SK-N-SH (cell line): Measurements from ENCODE around the gene SH2D4B. TPM values are rescaled to one million over a fixed set of nuclear protein-coding genes. Genes with fewer than 3 reads are reported as not detected.
A peak's percentile ranks its signal among the peaks of the same experiment; 100 is the strongest.

Experiments used
- CTCF ChIA-PET: fragments of 300-600, 350-600 bp; formaldehyde crosslinking; extraction: SDS; loops from one replicate; lab custom pipeline; 2021; lab: Yijun Ruan, JAX
- POLR2A ChIA-PET: fragments of 350-600 bp; sonication (Branson Sonifier 250); formaldehyde crosslinking; extraction: SDS; loops from one replicate; lab custom pipeline; 2020; ENCODE audit warnings: antibody characterized with exemption, inconsistent platforms; lab: Yijun Ruan, JAX
- DNase-seq: peaks from one replicate; pipeline ENCODE4 v3.0.0; 2012
- H2AFZ ChIP-seq: fragments of 200-600 bp; sonication (generic); 2 replicates; pipeline ENCODE4 v1.8.1; 2016; ENCODE audit warnings: antibody characterized with exemption, mild to moderate bottlenecking, low read depth
- H3F3A ChIP-seq: fragments of 200-600 bp; sonication (generic); replicated peaks from 2 replicates; pipeline ENCODE3; 2016; ENCODE audit warnings: antibody characterized with exemption, mild to moderate bottlenecking; ENCODE audit not compliant: insufficient read depth
- H3K27ac ChIP-seq, 2 experiments: fragments of 200-500 bp in 1 of 2; fragments of 200-600 bp in 1 of 2; sonication (Bioruptor generic) in 1 of 2; sonication (generic), shearing (Covaris generic) in 1 of 2; 2 replicates each; pipeline versions ENCODE4 v1.5.1 to v1.6.1; 2014 to 2016; ENCODE audit warnings: low read depth in 2 of 2, inconsistent platforms in 1 of 2, low read length in 1 of 2, mild to moderate bottlenecking in 1 of 2, mixed read lengths in 1 of 2
- H3K27me3 ChIP-seq: fragments of 200-600 bp; sonication (generic), shearing (Covaris generic); 2 replicates; pipeline ENCODE4 v1.6.1; 2016; ENCODE audit warnings: mixed run types; ENCODE audit not compliant: insufficient read depth
- H3K36me3 ChIP-seq, 2 experiments: fragments of 200-500 bp in 1 of 2; fragments of 200-600 bp in 1 of 2; sonication (Bioruptor generic) in 1 of 2; sonication (generic) in 1 of 2; replicated peaks in 1 of 2; 2 replicates each; pipeline versions ENCODE3 to v1.5.1; 2014 to 2016; ENCODE audit warnings: low read length in 1 of 2, mild to moderate bottlenecking in 1 of 2; ENCODE audit not compliant: insufficient read depth in 2 of 2, control insufficient read depth in 1 of 2
- H3K4me1 ChIP-seq, 2 experiments: fragments of 200-500 bp in 1 of 2; fragments of 200-600 bp in 1 of 2; sonication (Bioruptor generic) in 1 of 2; sonication (generic), shearing (Covaris generic) in 1 of 2; 2 replicates each; pipeline versions ENCODE4 v1.5.1 to v1.6.1; 2014 to 2016; ENCODE audit warnings: low read depth in 1 of 2, low read length in 1 of 2, mixed run types in 1 of 2; ENCODE audit not compliant: insufficient read depth in 2 of 2, control insufficient read depth in 1 of 2
- H3K4me2 ChIP-seq: fragments of 200-600 bp; sonication (generic), shearing (Covaris generic); 2 replicates; pipeline ENCODE4 v1.6.1; 2017; ENCODE audit warnings: mixed run types
- H3K4me3 ChIP-seq, 2 experiments: fragments of 200-500 bp in 1 of 2; fragments of 200-600 bp in 1 of 2; sonication (Bioruptor generic) in 1 of 2; sonication (generic), shearing (Covaris generic) in 1 of 2; 2 replicates each; pipeline versions ENCODE4 v1.5.1 to v1.8.1; 2014 to 2016; ENCODE audit warnings: low read depth in 2 of 2, inconsistent platforms in 1 of 2, low read length in 1 of 2, mild to moderate bottlenecking in 1 of 2, mixed read lengths in 1 of 2, moderate library complexity in 1 of 2
- H3K79me2 ChIP-seq: fragments of 200-600 bp; sonication (generic); 2 replicates; pipeline ENCODE4 v1.8.1; 2017; ENCODE audit warnings: mild to moderate bottlenecking; ENCODE audit not compliant: insufficient read depth
- H3K9ac ChIP-seq: fragments of 200-600 bp; sonication (generic); 2 replicates; pipeline ENCODE4 v1.6.1; 2017; ENCODE audit warnings: mixed run types
- H3K9me2 ChIP-seq: fragments of 200-600 bp; sonication (generic); 2 replicates; pipeline ENCODE4 v1.6.1; 2017; ENCODE audit warnings: mixed run types
- H3K9me3 ChIP-seq: fragments of 200-600 bp; sonication (generic); 2 replicates; pipeline ENCODE4 v1.6.1; 2017; ENCODE audit warnings: mixed run types, mild to moderate bottlenecking, moderate library complexity
- H4K20me1 ChIP-seq: fragments of 200-600 bp; sonication (generic); 2 replicates; pipeline ENCODE4 v1.6.1; 2017; ENCODE audit warnings: mild to moderate bottlenecking, mixed run types; ENCODE audit not compliant: insufficient read depth
- ELF1 ChIP-seq: IDR thresholded peaks from 2 replicates; pipeline ENCODE4 v1.4.0; 2012
- EP300 ChIP-seq, 2 experiments: IDR thresholded peaks; 2 replicates each; pipeline versions ENCODE4 v1.4.0 to v1.6.1; 2012; ENCODE audit warnings: borderline replicate concordance in 1 of 2, low read depth in 1 of 2, low read length in 1 of 2
- EZH2phosphoT487 ChIP-seq: fragments of 200-600 bp; sonication (generic); IDR thresholded peaks from 2 replicates; pipeline ENCODE4 v1.6.1; 2017; ENCODE audit warnings: low read depth, mixed run types, mild to moderate bottlenecking, antibody characterized with exemption, moderate library complexity, borderline replicate concordance
- FOSL2 ChIP-seq: IDR thresholded peaks from 2 replicates; pipeline ENCODE4 v1.4.0; 2012; ENCODE audit warnings: low read depth, mild to moderate bottlenecking, moderate library complexity, borderline replicate concordance
- GABPA ChIP-seq: IDR thresholded peaks from 2 replicates; pipeline ENCODE4 v1.4.0; 2012; ENCODE audit warnings: low read depth, mild to moderate bottlenecking
- IRF3 ChIP-seq: fragments of 150-350 bp; IDR thresholded peaks from 2 replicates; pipeline ENCODE4 v1.6.1; 2016; ENCODE audit warnings: mild to moderate bottlenecking, low read depth, low read length
- JUND ChIP-seq: IDR thresholded peaks from 2 replicates; pipeline ENCODE4 v1.4.0; 2012
- MXI1 ChIP-seq: IDR thresholded peaks from 2 replicates; pipeline ENCODE4 v1.6.1; 2012; ENCODE audit warnings: mild to moderate bottlenecking, low read depth, low read length, improper control_type of control experiment
- PBX3 ChIP-seq: IDR thresholded peaks from 2 replicates; pipeline ENCODE4; 2012
- RCOR1 ChIP-seq: fragments of 150-350 bp; IDR thresholded peaks from 2 replicates; pipeline ENCODE4 v1.6.1; 2017; ENCODE audit warnings: antibody characterized with exemption, low read length
- REST ChIP-seq: IDR thresholded peaks from 2 replicates; pipeline ENCODE4 v1.6.1; 2012; ENCODE audit warnings: mild to moderate bottlenecking, low read depth, low read length, moderate library complexity
- RFX5 ChIP-seq: IDR thresholded peaks from 2 replicates; pipeline ENCODE4 v1.6.1; 2012; ENCODE audit warnings: mild to moderate bottlenecking, improper control_type of control experiment, low read length
- RXRA ChIP-seq: IDR thresholded peaks from 2 replicates; pipeline ENCODE4 v1.4.0; 2012; ENCODE audit warnings: low read depth, mild to moderate bottlenecking, borderline replicate concordance
- SMC3 ChIP-seq: IDR thresholded peaks from 2 replicates; pipeline ENCODE4 v1.6.1; 2012; ENCODE audit warnings: low read depth, low read length, improper control_type of control experiment
- TCF12 ChIP-seq: IDR thresholded peaks from 2 replicates; pipeline ENCODE4 v1.4.0; 2012
- TEAD4 ChIP-seq: IDR thresholded peaks from 2 replicates; pipeline ENCODE4 v1.4.0; 2012; ENCODE audit warnings: mild to moderate bottlenecking, borderline replicate concordance; ENCODE audit not compliant: insufficient read depth
- USF1 ChIP-seq: IDR thresholded peaks from 2 replicates; pipeline ENCODE4 v1.4.0; 2012; ENCODE audit warnings: low read depth, borderline replicate concordance
- ZBTB33 ChIP-seq: IDR thresholded peaks from 2 replicates; pipeline ENCODE4 v1.4.0; 2012; ENCODE audit warnings: low read depth, borderline replicate concordance
- WGBS: methylation state at CpG from one replicate; pipeline ENCODE4 v1.1.6; 2017; ENCODE audit warnings: low lambda C conversion rate; 5-methylcytosine and 5-hydroxymethylcytosine counted together
- polyA plus RNA-seq, 3 experiments: library from polyadenylated mRNA; depleted of rRNA; stranded (reverse); fragments of >200 nt; gene quantifications; 2 replicates each; pipeline ENCODE4 v1.2.3, GENCODE V29; 2012

Gene SH2D4B
- polyA plus RNA-seq, 1 of the 3 experiments (the other 2 are of a cell fraction) = not detected

GRCh38 chr10:80648106-80648505 is 110.4 kb downstream of the SH2D4B start:
- Histone ChIP-seq H3K4me2 (no peak overlapping the region), H3K9me2 (no peaks in the 10 kb centered on the region), H3K79me2 (no peaks in the 10 kb centered on the region), H3F3A (no peaks in the 10 kb centered on the region), H3K27me3 (no peaks in the 10 kb centered on the region), H3K9me3 (no peaks in the 10 kb centered on the region), H3K4me1 (peaks cover 0 to 15% of the 10 kb centered on the region in 2 experiments; a peak in 2 of 4 replicates), H3K27ac (peak overlapping the region in 1 of 2 experiments; percentile 43; a peak in 1 of 4 replicates), H3K4me3 (no peak overlapping the region), H3K36me3 (no peaks in the 10 kb centered on the region), H2AFZ (no peak overlapping the region), H4K20me1 (no peaks in the 10 kb centered on the region), H3K9ac (no peak overlapping the region)
- POLR2A ChIA-PET = no interaction called here
- no peak for DNase-seq
- TF ChIP-seq RCOR1 (no peak), RFX5 (no peak), ZBTB33 (no peak), PBX3 (no peak), EZH2phosphoT487 (no peak), REST (no peak), EP300 (IDR thresholded peaks at IDR 0.05; ENCODE audit: borderline replicate concordance in 1 of 2, low read depth in 1 of 2, low read length in 1 of 2) (no peak), IRF3 (no peak), FOSL2 (no peak), SMC3 (no peak), RXRA (no peak), ELF1 (no peak), USF1 (no peak), JUND (no peak), TEAD4 (no peak), GABPA (no peak), MXI1 (no peak), TCF12 (no peak)
- 47% methylated on average over 5 of the region's 5 CpGs for WGBS
- CTCF ChIA-PET = interaction anchor here (1.8 to 7.8 kb wide), 2 partner anchors 15 to 52 kb away, joined by 5 to 105 read pairs; no protein-coding TSS in a partner anchor
